Measurements from ENCODE around the gene HRCT1. TPM values are rescaled to one million over a fixed set of nuclear protein-coding genes. Genes with fewer than 3 reads are reported as not detected.

Gene HRCT1
- total RNA-seq, 2 experiments from 2014 or later = not detected

DNA sequence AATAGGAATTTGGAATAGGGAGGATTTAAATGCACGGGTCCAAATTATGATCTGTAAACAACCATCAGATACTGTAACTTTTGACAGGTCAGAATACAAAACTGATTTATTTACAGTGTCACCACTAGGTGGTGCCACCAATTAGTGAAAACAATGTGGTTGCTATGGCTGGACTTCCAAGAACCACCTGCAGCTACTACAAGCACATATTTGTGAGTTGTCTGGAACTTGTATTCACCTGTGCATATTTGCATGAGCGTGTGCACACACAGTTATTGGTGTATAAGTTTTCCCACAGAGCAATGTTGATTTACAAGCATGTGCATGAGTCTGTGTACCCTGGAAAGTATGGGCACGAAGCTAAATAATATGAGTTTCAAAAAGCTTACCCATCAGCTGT is 3.0 kb upstream of the HRCT1 start:
- POLR2A ChIA-PET = no interaction called here
- Mint-ChIP-seq H3K27ac (no peak overlapping the region), H3K36me3 (ENCODE audit: low read depth) (no peaks in the 10 kb centered on the region), H3K9me3 (no peaks in the 10 kb centered on the region), H3K4me1 (peaks cover 10% of the 10 kb centered on the region), H3K4me3 (no peak overlapping the region), H3K27me3 (peaks cover 12% of the 10 kb centered on the region)
- CTCF ChIA-PET = interaction anchor here (0.6 to 6.1 kb wide), 17 partner anchors 8 to 237 kb away, joined by 3 to 56 read pairs (median 4); partner anchors contain the start of gene ARHGEF39
- peak; percentile 32 for DNase-seq

- Mint-ChIP-seq H3K36me3 (ENCODE audit: low read depth) (no peaks in the 10 kb centered on the region), H3K27me3 (peaks cover 8% of the 10 kb centered on the region), H3K27ac (no peak overlapping the region), H3K4me3 (no peak overlapping the region), H3K9me3 (no peaks in the 10 kb centered on the region), H3K4me1 (peaks cover 23% of the 10 kb centered on the region)
- no peak for DNase-seq
- ChIA-PET POLR2A (no interaction called here), CTCF (interaction anchor here (1.9 to 6.1 kb wide), 3 partner anchors 16 to 119 kb away, joined by 17 to 56 read pairs (median 17); no protein-coding TSS in a partner anchor)
Observed at GRCh38 chr9:35904338-35904737, 1.7 kb upstream of the HRCT1 start.

- Mint-ChIP-seq H3K27ac (no peak overlapping the region), H3K27me3 (peaks cover 8% of the 10 kb centered on the region), H3K9me3 (no peaks in the 10 kb centered on the region), H3K36me3 (ENCODE audit: low read depth) (no peaks in the 10 kb centered on the region), H3K4me1 (peaks cover 28% of the 10 kb centered on the region), H3K4me3 (no peak overlapping the region)
- CTCF ChIA-PET = interaction anchor here (1.4 to 6.1 kb wide), 2 partner anchors 41 to 197 kb away, joined by 3 to 56 read pairs; no protein-coding TSS in a partner anchor
- POLR2A ChIA-PET = no interaction called here
- DNase-seq = no peak
Observed at GRCh38 chr9:35905051-35905781, 786 bp upstream of the HRCT1 start.

DNA sequence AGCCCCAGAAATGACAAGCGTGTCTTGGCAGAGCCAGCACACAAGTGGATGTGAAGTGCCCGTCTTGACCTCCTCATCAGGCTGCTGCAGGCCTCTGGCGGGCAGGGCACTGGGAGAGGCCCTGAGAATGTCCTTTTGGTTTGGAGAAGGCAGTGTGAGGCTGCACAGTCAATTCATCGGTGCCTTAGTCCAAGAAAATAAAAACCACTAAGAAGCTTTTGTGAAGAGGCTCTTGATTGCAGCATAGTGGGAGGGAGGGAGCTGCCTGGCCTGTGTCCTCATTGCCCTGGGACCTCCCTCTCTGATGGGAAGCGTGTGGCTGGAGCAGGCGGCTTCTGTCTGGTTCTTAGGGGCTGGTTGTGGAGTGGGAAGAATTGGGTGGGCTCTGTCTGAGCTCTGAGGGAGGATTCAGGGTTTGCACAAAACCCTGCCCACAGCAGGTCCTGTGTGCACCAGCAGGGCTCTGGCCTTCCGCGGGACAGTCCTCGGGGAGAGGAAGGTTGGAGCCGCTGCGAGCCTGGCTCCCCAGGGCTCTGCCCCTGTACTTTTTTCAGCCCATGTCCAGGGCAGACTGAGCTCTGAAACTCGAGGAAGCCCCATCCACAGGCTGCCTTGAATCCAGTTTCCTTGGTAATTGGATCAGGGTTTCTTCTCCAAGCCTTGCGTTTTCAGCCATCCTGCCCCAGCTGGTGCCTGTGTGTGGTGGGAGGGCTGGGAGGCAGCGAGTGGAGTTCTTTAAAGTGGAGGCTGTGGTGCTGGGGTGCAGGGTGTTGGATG is 1.1 kb downstream of the HRCT1 start:
- peaks cover 2% of the 10 kb centered on the region for H3K27me3 Mint-ChIP-seq
- ChIA-PET CTCF (no interaction called here), POLR2A (no interaction called here)
- H3K27ac Mint-ChIP-seq = no peak overlapping the region
- no peaks in the 10 kb centered on the region for H3K36me3 Mint-ChIP-seq (ENCODE audit: low read depth)
- no peaks in the 10 kb centered on the region for H3K9me3 Mint-ChIP-seq
- peaks cover 45% of the 10 kb centered on the region for H3K4me1 Mint-ChIP-seq
- no peak for DNase-seq
- H3K4me3 Mint-ChIP-seq = no peak overlapping the region

GRCh38 chr9:35907711-35908503 is 1.9 kb downstream of the HRCT1 start:
- CTCF ChIA-PET = no interaction called here
- peaks cover 45% of the 10 kb centered on the region for H3K4me1 Mint-ChIP-seq
- no peaks in the 10 kb centered on the region for H3K36me3 Mint-ChIP-seq (ENCODE audit: low read depth)
- DNase-seq = no peak
- H3K9me3 Mint-ChIP-seq = no peaks in the 10 kb centered on the region
- no peak overlapping the region for H3K4me3 Mint-ChIP-seq
- H3K27ac Mint-ChIP-seq = no peak overlapping the region
- H3K27me3 Mint-ChIP-seq = peaks cover under 1% of the 10 kb centered on the region
- POLR2A ChIA-PET = no interaction called here

- no peaks in the 10 kb centered on the region for H3K27me3 Mint-ChIP-seq
- ChIA-PET CTCF (no interaction called here), POLR2A (no interaction called here)
- no peaks in the 10 kb centered on the region for H3K9me3 Mint-ChIP-seq
- peaks cover 43% of the 10 kb centered on the region for H3K4me1 Mint-ChIP-seq
- H3K4me3 Mint-ChIP-seq = no peak overlapping the region
- no peak for DNase-seq
- H3K36me3 Mint-ChIP-seq (ENCODE audit: low read depth) = no peaks in the 10 kb centered on the region
- H3K27ac Mint-ChIP-seq = no peak overlapping the region
Observed at GRCh38 chr9:35908504-35909125, 2.6 kb downstream of the HRCT1 start.

DNA sequence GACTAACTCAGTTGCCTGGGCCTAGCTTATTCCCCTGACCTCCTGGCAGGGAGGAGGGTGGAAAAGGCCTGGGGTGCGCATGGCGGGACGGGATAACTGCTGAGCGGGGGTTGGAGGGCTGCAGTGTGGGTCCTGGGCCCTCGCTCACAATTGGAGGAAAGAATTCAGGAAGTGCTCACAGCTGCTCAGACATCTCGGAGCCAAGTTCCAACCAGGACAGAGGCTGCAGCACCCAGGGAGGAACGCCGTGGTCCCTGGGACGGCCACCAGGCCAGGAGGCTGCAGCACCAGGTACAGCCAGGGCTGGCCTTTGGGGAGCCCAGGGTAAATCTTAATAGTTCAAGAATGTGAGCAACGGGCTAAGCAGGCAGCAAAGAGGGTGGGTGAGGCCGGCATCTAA is 3.3 kb downstream of the HRCT1 start, which contains the start of gene SPAAR:
SPAAR (plus strand) TSS at position 217 of the 400 bp plus-strand sequence. CDS start 974 bp downstream, outside the sequence.
- Mint-ChIP-seq H3K27me3 (no peaks in the 10 kb centered on the region), H3K4me1 (peaks cover 43% of the 10 kb centered on the region), H3K27ac (no peak within 1 kb of the TSS), H3K9me3 (no peaks in the 10 kb centered on the region), H3K4me3 (no peak within 1 kb of the TSS), H3K36me3 (ENCODE audit: low read depth) (no peaks in the 10 kb centered on the region)
- no peak for DNase-seq
- CTCF ChIA-PET = no interaction called here
- POLR2A ChIA-PET = no interaction called here

GRCh38 chr9:35909687-35910612 is 3.9 kb downstream of the HRCT1 start:
- ChIA-PET POLR2A (interaction anchor here (0.8 kb wide), 1 partner anchor 235 kb away, joined by 3 read pairs; no protein-coding TSS in a partner anchor), CTCF (interaction anchor here (0.9 to 1.6 kb wide), 3 partner anchors 24 to 114 kb away, joined by 3 to 4 read pairs (median 3); partner anchors contain the start of gene SPAG8)
- no peaks in the 10 kb centered on the region for H3K9me3 Mint-ChIP-seq
- no peak overlapping the region for H3K4me3 Mint-ChIP-seq
- no peak overlapping the region for H3K27ac Mint-ChIP-seq
- H3K27me3 Mint-ChIP-seq = no peaks in the 10 kb centered on the region
- H3K36me3 Mint-ChIP-seq (ENCODE audit: low read depth) = no peaks in the 10 kb centered on the region
- no peak for DNase-seq
- peaks cover 43% of the 10 kb centered on the region for H3K4me1 Mint-ChIP-seq

DNA sequence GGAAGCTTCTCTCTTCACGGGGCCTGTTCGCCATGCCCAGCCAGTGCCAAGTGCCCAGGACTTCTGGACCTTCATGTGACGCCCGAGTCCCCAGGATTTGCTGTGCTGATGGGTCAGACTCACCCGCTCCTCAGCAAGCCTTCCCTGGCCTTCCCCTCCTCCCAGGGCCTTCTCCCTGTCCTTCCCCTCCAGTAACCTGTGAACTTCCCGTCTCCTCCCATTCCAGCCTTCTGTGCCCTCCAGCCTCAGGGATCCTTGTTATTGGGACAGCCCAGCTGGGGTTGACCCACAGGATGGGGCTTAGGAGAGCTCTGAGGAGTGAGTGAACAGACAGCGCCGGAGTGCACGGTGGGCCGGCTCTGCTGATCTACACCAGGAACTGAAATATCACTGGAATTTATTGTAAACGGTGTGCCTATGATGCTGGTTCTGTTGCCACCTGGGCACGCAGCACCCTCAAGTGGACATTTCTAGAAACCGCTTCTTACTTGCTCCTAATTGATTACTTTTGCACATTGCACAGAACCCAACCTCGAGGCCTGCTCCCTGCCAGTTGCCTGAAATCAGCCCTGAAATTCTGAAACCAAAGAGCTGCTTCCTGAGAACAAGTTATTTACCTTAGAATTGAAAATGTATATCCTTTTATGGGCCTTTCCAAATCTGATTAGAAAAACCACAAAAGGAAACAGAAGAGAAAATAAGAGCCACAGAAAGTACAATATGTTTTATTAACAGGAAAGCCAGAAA is 4.8 kb downstream of the HRCT1 start:
- H3K36me3 Mint-ChIP-seq (ENCODE audit: low read depth) = no peaks in the 10 kb centered on the region
- H3K9me3 Mint-ChIP-seq = no peaks in the 10 kb centered on the region
- ChIA-PET CTCF (interaction anchor here (0.9 to 1.6 kb wide), 6 partner anchors 8 to 114 kb away, joined by 3 to 5 read pairs (median 4); partner anchors contain the start of gene SPAG8), POLR2A (interaction anchor here (0.8 to 1.0 kb wide), 2 partner anchors 120 to 234 kb away, joined by 3 read pairs; no protein-coding TSS in a partner anchor)
- peak overlapping the region; percentile 81 for H3K27ac Mint-ChIP-seq
- peaks cover 43% of the 10 kb centered on the region for H3K4me1 Mint-ChIP-seq
- no peak overlapping the region for H3K4me3 Mint-ChIP-seq
- no peaks in the 10 kb centered on the region for H3K27me3 Mint-ChIP-seq
- DNase-seq = peak; percentile 67

GRCh38 chr9:35911690-35912089 is 5.7 kb downstream of the HRCT1 start:
- Mint-ChIP-seq H3K4me3 (no peak overlapping the region), H3K36me3 (ENCODE audit: low read depth) (no peaks in the 10 kb centered on the region), H3K27me3 (no peaks in the 10 kb centered on the region), H3K27ac (no peak overlapping the region), H3K9me3 (no peaks in the 10 kb centered on the region), H3K4me1 (peaks cover 43% of the 10 kb centered on the region)
- DNase-seq = no peak
- POLR2A ChIA-PET = interaction anchor here (1.0 kb wide), 1 partner anchor 121 kb away, joined by 3 read pairs; no protein-coding TSS in a partner anchor
- CTCF ChIA-PET = interaction anchor here (0.6 to 1.6 kb wide), 7 partner anchors 9 to 122 kb away, joined by 3 to 6 read pairs (median 4); partner anchors contain the start of gene SPAG8

- Mint-ChIP-seq H3K4me1 (peaks cover 36% of the 10 kb centered on the region), H3K27ac (no peak overlapping the region), H3K36me3 (ENCODE audit: low read depth) (no peaks in the 10 kb centered on the region), H3K9me3 (no peaks in the 10 kb centered on the region), H3K4me3 (no peak overlapping the region), H3K27me3 (no peaks in the 10 kb centered on the region)
- DNase-seq = no peak
- ChIA-PET CTCF (interaction anchor here (0.6 to 1.0 kb wide), 2 partner anchors 11 to 30 kb away, joined by 3 read pairs; no protein-coding TSS in a partner anchor), POLR2A (no interaction called here)
Observed at GRCh38 chr9:35912791-35913400, 6.9 kb downstream of the HRCT1 start.
